NCI-H1417 treated with DMSO at 0.1 percent for 48 hours (cell line): ENCODE results near the gene ZGRF1.
"Not testable (repeated sequence)": the region's sequence is repeated elsewhere in the genome, so short reads cannot be mapped to it uniquely, and the experiment has no call there.

Source experiments
- DNase-seq: peaks from one replicate; lab custom pipeline; 2025; lab: John Stamatoyannopoulos, UW

Gene ZGRF1

DNA sequence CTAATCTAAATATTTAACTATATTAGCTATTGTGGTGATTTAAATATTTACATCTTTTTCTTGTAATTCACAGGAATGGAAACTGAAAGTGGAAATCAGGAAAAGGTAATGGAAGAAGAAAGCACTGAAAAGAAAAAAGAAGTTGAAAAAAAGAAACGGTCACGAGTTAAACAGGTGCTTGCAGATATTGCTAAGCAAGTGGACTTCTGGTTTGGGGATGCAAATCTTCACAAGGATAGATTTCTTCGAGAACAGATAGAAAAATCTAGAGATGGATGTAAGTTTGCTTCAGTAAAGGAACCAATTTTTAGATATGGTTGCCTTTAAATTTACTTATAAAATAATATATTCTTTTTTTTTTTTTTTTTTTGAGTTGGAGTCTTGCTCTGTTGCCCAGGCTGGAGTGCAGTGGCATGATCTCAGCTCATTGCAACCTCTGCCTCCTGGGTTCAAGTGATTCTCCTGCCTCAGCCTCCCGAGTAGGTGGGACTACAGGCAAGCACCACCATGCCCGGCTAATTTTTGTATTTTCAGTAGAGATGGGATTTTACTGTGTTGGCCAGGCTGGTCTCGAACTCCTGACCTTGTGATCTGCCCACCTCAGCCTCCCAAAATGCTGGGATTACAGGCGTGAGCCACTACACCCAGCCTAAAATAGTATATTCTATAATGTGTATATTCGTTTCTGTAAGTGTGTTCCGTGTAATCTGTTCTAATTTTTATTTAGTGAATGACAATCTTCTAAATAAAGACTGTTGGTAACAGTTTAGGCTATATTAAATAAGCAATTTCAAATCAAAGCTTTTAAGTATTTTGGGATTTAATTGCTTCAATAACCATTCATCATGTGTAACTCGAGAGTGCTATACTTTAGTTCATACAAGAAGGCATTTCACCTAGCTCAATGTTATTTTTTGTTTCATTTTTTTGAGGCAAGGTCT is 8.2 kb upstream of the ZGRF1 start:
- not testable (repeated sequence) for DNase-seq

DNA sequence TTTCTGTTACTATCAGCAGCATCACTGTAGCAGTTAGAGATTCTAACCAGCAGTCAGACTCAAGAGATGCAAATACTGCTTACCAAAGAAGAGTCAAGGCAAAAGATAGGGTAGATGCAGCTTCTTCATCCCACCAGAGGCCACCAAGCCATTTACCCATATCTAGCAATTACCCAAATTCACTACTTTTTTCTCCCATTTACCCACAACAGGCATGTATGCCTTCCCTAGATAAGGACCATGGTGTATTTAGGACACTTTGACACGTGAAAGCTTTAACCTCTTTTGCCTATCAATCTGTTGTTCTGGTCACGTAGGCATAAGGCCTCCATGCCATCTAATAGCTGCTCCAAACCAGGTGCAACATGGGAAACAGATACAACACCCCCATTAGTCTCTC is 5.8 kb upstream of the ZGRF1 start:
- no peak for DNase-seq

- no peak for DNase-seq
Measured at GRCh38 chr4:112637552-112637866, 800 bp upstream of the ZGRF1 start.

GRCh38 chr4:112633477-112634235 is 3.1 kb downstream of the ZGRF1 start:
- no peak for DNase-seq

- no peak for DNase-seq
Measured at GRCh38 chr4:112626228-112626627, 10.5 kb downstream of the ZGRF1 start.

DNA sequence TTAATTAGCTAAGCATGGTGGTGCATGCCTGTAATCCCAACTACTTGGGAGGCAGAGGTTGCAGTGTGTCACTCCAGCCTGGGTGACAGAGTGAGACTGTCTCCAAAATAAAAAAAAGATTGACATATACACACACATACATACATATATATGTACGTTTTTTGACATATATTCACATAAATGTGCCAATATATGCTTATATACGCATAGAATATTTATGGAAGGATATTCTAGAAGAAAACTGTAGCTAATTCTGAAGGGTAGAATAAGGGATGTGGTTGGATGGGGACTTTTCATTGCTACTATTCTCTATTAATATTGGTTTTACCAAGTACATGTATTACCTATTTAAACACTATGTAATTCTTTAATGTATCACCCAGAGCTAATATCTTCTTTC is 19.7 kb downstream of the ZGRF1 start:
- no peak for DNase-seq

DNA sequence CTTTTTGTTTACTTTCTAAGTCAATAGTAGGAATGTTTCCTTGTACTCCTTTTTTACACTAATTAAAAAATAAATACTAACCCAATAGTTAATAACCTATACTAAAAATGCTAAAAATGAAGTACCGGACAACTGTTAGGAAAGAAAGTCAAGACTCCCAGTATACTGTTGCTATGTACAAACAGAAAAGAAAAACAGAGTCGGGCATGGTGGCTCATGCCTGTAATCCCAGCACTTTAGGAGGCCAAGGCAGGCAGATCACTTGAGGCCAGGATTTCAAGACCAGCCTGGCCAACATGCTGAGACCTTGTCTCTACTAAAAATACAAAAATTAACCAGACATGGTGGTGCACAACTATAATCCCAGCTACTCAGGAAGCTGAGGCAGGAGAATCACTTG is 23.9 kb downstream of the ZGRF1 start:
- not testable (repeated sequence) for DNase-seq

GRCh38 chr4:112604589-112604988 is 32.1 kb downstream of the ZGRF1 start:
- DNase-seq: no peak

DNA sequence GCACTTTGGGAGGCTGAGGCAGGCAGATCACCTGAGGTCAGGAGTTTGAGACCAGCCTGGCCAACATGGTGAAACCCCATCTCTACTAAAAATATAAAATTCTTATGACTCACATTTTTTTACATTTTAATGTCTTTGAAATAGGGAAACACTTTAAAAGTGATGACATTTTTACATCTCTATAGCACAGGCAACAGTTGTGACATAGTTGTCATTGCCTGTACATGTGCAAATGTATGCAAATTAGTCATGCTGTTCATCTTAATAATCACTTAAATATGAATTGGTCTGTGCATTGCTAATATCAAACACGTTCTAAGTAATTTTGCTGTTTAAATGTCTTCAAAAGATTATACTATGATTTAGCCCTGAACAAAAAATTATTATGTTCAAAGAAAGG is 41.7 kb downstream of the ZGRF1 start:
- DNase-seq: no peak

DNA sequence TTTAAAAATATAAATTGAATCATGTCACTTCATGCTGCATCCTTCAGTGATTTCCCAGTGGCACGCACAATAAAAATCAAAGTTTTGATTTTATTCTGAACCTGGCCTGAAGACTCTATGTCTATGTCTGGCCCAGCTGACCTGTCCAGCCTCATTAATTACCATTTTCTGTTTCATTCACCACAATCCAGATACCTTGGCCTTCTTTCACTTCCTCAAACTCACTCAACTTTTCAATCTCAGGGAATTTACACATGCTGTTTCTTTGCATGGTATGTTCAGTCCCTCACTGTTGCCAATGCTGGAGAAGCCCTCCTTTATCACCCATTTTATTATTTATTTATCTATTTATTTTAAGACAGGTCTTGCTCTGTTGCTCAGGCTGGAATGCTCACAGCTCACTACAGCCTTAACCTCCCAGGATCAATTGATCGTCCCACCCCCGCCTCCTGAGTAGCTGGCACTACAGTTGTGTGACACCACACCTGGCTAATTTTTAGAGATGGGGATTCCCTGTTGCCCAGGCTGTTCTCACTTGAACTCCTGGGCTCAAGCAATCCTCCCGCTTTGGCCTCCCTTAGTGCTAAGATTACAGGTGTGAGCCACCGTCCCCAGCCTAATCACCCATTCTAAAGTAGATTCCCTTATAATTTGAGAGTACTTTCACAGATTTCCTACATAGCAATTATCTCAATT is 43.1 kb downstream of the ZGRF1 start:
- DNase-seq: no peak

DNA sequence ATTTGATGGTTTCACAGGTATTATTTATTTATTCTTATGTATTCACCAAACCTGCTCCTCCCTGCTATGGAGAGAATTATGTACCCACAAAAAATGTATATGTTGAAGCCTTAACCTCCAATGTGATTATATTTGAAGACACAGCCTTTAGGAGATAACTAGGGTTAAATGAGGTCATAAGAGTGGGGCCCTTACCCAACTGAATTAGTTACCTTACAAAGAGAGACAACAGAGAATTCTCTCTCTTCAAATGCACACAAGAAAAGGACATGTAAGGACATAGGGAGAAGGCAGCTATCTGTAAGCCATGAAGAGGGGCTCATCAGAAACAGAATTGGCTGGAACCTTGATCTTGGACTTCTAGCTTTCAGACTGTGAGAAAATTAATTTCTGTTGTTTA is 44.0 kb downstream of the ZGRF1 start:
- no peak for DNase-seq

- no peak for DNase-seq
Measured at GRCh38 chr4:112591593-112591992, 45.1 kb downstream of the ZGRF1 start.

DNA sequence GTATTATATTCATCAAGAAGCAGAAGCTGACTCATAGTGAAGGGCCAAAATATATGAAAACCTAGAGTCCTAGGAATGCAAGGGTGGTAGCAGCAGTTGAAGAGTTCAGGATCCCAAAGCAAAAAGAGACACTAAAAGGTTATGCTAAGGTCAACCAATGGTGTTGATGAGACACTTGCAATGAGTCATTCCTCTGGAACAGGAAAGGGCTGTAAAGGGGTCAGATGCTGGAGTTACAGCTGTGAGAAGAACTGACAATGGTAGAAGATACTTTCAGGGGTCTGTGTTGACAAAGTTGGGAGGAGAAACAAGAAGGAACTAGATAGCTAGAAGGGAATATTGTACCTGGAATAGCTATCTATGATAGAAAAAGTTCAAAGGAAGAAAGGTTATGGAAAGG is 47.5 kb downstream of the ZGRF1 start:
- no peak for DNase-seq

DNA sequence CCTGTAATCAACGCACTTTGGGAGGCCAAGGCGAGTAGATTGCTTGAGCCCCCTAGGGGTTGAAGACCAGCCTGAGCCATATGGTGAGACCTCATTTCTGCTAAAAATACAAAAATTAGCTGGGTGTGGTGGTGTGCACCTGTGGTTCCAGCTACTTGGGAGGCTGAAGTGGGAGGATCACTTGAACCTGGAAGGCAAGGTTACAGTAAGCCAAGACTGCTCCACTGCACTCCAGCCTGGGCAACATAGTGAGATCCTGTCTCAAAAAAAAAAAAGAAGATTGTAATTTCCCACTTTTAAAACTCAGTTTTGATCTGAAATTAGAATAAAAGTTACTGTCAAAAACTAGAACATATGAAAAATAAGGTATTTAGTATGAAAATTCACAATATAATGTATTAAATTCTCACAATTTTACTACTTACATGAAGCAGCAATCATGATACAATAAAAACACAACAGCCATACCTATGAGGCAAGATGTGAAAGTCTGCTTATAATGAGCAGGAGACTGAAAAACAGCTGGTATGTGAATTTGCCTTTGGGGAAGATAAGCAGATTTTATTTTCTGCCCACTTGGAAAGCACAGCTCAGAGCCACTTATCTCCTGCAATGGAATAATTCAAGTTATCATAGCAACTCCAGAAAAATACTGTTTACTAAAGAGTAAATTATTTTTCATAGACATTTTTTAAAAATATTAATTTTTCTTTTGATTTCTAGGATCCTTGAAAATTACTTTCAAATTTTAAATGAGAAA is 50.6 kb downstream of the ZGRF1 start:
- no peak for DNase-seq

DNA sequence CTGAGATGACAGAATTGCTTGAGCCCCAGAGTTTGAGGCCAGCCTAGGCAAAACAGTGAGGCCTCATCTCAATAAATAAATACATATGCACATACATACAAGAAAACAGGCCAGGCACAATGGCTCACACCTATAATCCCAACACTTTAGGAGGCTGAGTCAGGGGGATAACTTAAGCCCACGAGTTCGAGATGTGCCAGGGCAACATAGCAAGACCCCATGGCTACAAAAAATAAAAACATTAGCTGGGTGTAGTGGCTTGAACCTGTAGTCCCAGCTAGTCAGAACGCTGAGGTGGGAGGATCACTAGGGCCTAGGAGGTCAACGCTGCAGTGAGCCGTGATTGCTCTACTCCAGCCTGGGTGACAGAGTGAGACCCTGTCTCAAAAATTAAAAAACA is 69.2 kb downstream of the ZGRF1 start:
- DNase-seq: no peak

- DNase-seq: no peak
Measured at GRCh38 chr4:112564706-112565270, 71.9 kb downstream of the ZGRF1 start.

DNA sequence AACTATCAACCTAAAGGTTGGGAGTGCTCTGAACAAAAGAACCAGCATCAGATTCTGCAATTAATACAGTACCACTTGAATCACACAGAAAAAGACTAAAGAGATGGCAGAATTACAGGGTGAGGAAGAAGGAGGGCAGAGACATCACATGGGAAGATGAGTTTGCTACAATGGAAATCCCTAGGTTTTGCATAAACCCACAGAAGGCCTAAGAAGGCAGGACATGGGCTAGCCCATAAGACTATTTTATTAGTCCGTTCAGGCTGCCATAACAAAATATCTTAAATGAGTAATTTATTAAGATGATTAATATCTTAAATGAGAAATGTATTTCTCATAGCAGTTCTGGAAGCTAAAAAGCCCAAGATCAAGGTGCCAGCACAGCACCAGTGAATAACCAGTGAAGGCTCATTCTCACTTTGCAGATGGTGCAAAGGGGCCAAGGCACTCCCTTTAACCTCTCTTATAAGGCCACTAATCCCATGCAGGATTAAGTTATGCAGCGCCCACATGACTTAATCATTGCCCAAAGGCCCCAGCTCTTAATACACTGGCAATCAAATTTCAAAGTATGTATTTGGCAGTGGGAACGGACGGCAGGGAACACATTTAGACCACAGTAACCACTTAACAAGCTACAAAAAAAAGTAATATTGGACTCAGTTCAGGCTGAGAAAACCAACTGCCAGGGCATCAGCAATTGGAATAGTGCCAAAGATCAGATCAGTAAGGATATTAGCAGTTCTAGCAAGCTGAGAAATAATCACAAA is 73.1 kb downstream of the ZGRF1 start:
- no peak for DNase-seq

GRCh38 chr4:112562254-112562879 is 74.3 kb downstream of the ZGRF1 start:
- no peak for DNase-seq

- DNase-seq: no peak
Measured at GRCh38 chr4:112560084-112560483, 76.6 kb downstream of the ZGRF1 start.

GRCh38 chr4:112559053-112559452 is 77.7 kb downstream of the ZGRF1 start:
- DNase-seq: no peak
